ENCODE measurements around the gene R3HDM2.

The R3HDM2 gene

DNA sequence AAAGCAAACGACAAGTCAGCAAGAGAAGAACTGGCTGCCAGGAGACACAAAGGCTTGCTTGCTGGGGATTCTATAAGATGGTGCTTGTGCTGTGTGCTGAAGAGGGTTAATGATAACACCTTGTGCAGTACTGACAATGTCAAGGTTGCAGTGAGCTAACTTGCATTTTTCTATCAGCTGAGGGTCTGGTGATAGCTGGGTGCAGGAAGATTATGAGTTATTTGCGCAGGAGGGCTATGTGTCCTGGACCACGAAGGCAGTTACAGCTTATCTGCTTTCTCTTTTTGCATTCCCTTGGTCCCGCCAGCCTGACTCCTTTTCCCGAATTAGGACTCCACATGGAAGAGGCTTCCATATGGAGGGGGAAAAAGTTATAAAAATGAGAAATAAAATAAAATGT, 42.4 kb downstream of the R3HDM2 start:
- Histone ChIP-seq H3K36me3 (ENCODE audit: insufficient read depth, low read length) (no peaks in the 10 kb centered on the region), H3K4me3 (ENCODE audit: low read length, poor library complexity, severe bottlenecking) (no peak overlapping the region)

DNA sequence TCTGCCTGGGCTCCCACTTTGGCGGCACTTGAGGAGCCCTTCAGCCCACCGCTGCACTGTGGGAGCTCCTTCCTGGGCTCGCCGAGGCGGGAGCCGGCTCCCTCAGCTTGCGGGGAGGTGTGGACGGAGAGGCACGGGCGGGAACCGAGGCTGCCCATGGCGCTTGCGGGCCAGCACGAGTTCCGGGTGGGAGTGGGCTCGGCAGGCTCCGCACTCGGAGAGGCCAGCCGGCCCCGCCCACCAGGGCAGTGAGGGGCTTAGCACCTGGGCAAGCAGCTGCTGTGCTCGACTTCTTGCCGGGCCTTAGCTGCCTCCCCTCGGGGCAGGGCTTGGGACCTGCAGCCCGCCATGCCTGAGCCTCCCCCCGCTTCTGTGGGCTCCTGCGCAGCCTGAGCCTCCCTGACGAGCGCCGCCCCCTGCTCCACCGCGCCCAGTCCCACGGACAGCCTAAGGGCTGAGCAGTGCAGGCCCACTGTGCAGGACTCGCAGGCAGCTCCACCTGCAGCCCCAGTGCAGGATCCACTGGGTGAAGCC, 44.6 kb downstream of the R3HDM2 start:
- no peak overlapping the region for H3K4me3 ChIP-seq (ENCODE audit: low read length, poor library complexity, severe bottlenecking)
- H3K36me3 ChIP-seq (ENCODE audit: insufficient read depth, low read length): no peaks in the 10 kb centered on the region
- no peak overlapping the region for H3K4me2 ChIP-seq (ENCODE audit: low read depth, low read length, poor library complexity, severe bottlenecking)
- H3K79me2 ChIP-seq (ENCODE audit: insufficient read depth, low read length): no peaks in the 10 kb centered on the region
- no peaks in the 10 kb centered on the region for H4K20me1 ChIP-seq (ENCODE audit: insufficient read depth, low read length, poor library complexity, severe bottlenecking)
- H3K9me2 ChIP-seq (replicated peaks; ENCODE audit: low read depth, low read length): no peaks in the 10 kb centered on the region
- H3K9me3 ChIP-seq (ENCODE audit: insufficient read depth, low read depth, low read length): no peaks in the 10 kb centered on the region
- H3K9ac ChIP-seq (ENCODE audit: low read depth, low read length, poor library complexity, severe bottlenecking): no peak overlapping the region
- H3F3A ChIP-seq (ENCODE audit: low read depth): no peaks in the 10 kb centered on the region
- no peaks in the 10 kb centered on the region for H3K4me1 ChIP-seq (ENCODE audit: insufficient read depth, low read length, poor library complexity, severe bottlenecking)
- H2AFZ ChIP-seq (ENCODE audit: low read length): no peak overlapping the region
- H3K27me3 ChIP-seq (ENCODE audit: insufficient read depth, low read length, poor library complexity, severe bottlenecking): no peaks in the 10 kb centered on the region
- TF ChIP-seq EZH2phosphoT487 (IDR thresholded peaks at IDR 0.05; ENCODE audit: borderline replicate concordance): no peak
- TF ChIP-seq, protein P1, sequence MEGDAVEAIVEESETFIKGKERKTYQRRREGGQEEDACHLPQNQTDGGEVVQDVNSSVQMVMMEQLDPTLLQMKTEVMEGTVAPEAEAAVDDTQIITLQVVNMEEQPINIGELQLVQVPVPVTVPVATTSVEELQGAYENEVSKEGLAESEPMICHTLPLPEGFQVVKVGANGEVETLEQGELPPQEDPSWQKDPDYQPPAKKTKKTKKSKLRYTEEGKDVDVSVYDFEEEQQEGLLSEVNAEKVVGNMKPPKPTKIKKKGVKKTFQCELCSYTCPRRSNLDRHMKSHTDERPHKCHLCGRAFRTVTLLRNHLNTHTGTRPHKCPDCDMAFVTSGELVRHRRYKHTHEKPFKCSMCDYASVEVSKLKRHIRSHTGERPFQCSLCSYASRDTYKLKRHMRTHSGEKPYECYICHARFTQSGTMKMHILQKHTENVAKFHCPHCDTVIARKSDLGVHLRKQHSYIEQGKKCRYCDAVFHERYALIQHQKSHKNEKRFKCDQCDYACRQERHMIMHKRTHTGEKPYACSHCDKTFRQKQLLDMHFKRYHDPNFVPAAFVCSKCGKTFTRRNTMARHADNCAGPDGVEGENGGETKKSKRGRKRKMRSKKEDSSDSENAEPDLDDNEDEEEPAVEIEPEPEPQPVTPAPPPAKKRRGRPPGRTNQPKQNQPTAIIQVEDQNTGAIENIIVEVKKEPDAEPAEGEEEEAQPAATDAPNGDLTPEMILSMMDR (conservative IDR thresholded peaks at IDR 0.05; ENCODE audit: low read length): no peak

More for the DNA sequence above, 42.4 kb downstream of the R3HDM2 start:
- no peaks in the 10 kb centered on the region for H3K9me3 ChIP-seq (ENCODE audit: insufficient read depth, low read depth, low read length)
- no peak overlapping the region for H2AFZ ChIP-seq (ENCODE audit: low read length)
- H3K4me1 ChIP-seq (ENCODE audit: insufficient read depth, low read length, poor library complexity, severe bottlenecking): no peaks in the 10 kb centered on the region
- no peaks in the 10 kb centered on the region for H3K27me3 ChIP-seq (ENCODE audit: insufficient read depth, low read length, poor library complexity, severe bottlenecking)
- H3K79me2 ChIP-seq (ENCODE audit: insufficient read depth, low read length): no peaks in the 10 kb centered on the region
- TF ChIP-seq EZH2phosphoT487 (IDR thresholded peaks at IDR 0.05; ENCODE audit: borderline replicate concordance): no peak
- TF ChIP-seq, protein P1 (conservative IDR thresholded peaks at IDR 0.05; ENCODE audit: low read length): no peak
- no peak overlapping the region for H3K4me2 ChIP-seq (ENCODE audit: low read depth, low read length, poor library complexity, severe bottlenecking)
- no peaks in the 10 kb centered on the region for H3F3A ChIP-seq (ENCODE audit: low read depth)
- no peak overlapping the region for H3K9ac ChIP-seq (ENCODE audit: low read depth, low read length, poor library complexity, severe bottlenecking)
- no peaks in the 10 kb centered on the region for H3K9me2 ChIP-seq (replicated peaks; ENCODE audit: low read depth, low read length)
- H4K20me1 ChIP-seq (ENCODE audit: insufficient read depth, low read length, poor library complexity, severe bottlenecking): no peaks in the 10 kb centered on the region

DNA sequence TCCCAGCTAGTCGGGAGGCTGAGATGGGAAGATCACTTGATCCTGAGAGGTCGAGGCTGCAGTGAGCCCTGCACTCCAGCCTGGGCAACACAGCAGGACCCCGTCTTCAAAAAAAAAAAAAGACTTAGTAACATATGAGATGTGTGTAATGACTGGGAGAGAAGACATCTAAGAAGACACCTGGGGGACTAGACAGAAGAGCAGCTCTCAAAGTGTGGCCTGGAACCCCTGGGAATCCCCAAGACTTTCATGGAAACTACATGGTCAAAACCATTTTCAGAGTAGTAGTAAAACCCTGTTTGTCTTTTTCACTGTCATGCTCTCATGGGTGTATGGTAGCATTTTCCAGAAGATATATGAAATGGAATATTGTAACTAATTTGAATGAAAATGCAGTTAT, 45.3 kb downstream of the R3HDM2 start:
- Histone ChIP-seq H3K9me3 (ENCODE audit: insufficient read depth, low read depth, low read length) (no peaks in the 10 kb centered on the region), H3K4me3 (ENCODE audit: low read length, poor library complexity, severe bottlenecking) (no peak overlapping the region), H3K4me2 (ENCODE audit: low read depth, low read length, poor library complexity, severe bottlenecking) (no peak overlapping the region), H3K9ac (ENCODE audit: low read depth, low read length, poor library complexity, severe bottlenecking) (no peak overlapping the region), H3K27me3 (ENCODE audit: insufficient read depth, low read length, poor library complexity, severe bottlenecking) (no peaks in the 10 kb centered on the region), H3F3A (ENCODE audit: low read depth) (no peaks in the 10 kb centered on the region), H2AFZ (ENCODE audit: low read length) (no peak overlapping the region), H3K9me2 (replicated peaks; ENCODE audit: low read depth, low read length) (no peaks in the 10 kb centered on the region), H4K20me1 (ENCODE audit: insufficient read depth, low read length, poor library complexity, severe bottlenecking) (no peaks in the 10 kb centered on the region), H3K36me3 (ENCODE audit: insufficient read depth, low read length) (no peaks in the 10 kb centered on the region), H3K4me1 (ENCODE audit: insufficient read depth, low read length, poor library complexity, severe bottlenecking) (no peaks in the 10 kb centered on the region), H3K79me2 (ENCODE audit: insufficient read depth, low read length) (no peaks in the 10 kb centered on the region)
- TF ChIP-seq, protein P1 (conservative IDR thresholded peaks at IDR 0.05; ENCODE audit: low read length): no peak
- TF ChIP-seq EZH2phosphoT487 (IDR thresholded peaks at IDR 0.05; ENCODE audit: borderline replicate concordance): no peak
